Measurements from ENCODE around the gene NTPCR. TPM values are rescaled to one million over a fixed set of nuclear protein-coding genes. Genes with fewer than 3 reads are reported as not detected.

Gene NTPCR
- total RNA-seq, 1 experiment from 2014 or later = 49.1 TPM

GRCh38 chr1:233032916-233033315, 82.5 kb downstream of the NTPCR start:
- no peak for DNase-seq
- Histone ChIP-seq H3K4me3 (ENCODE audit: low read depth, low read length) (no peak overlapping the region), H3K4me1 (peaks cover 19% of the 10 kb centered on the region), H3K36me3 (ENCODE audit: control insufficient read depth, insufficient read depth, low read length) (no peaks in the 10 kb centered on the region), H3K9me3 (no peaks in the 10 kb centered on the region), H3K27me3 (replicated peaks; ENCODE audit: control insufficient read depth, insufficient read depth, low read length) (no peaks in the 10 kb centered on the region)
- no peak for TF ChIP-seq CTCF (IDR thresholded peaks at IDR 0.05; ENCODE audit: insufficient read depth in 1 of 2, low read depth in 1 of 2, low read length in 1 of 2, severe bottlenecking in 1 of 2, unreplicated experiment in 1 of 2)
- Mint-ChIP-seq H3K27me3 (ENCODE audit: insufficient read depth, unreplicated experiment) (no peaks in the 10 kb centered on the region), H3K27ac (ENCODE audit: unreplicated experiment) (no peak overlapping the region), H3K9me3 (ENCODE audit: unreplicated experiment) (no peaks in the 10 kb centered on the region), H3K4me3 (ENCODE audit: unreplicated experiment) (no peak overlapping the region), H3K4me1 (ENCODE audit: low read depth, unreplicated experiment) (peaks cover 10% of the 10 kb centered on the region), H3K36me3 (ENCODE audit: insufficient read depth, unreplicated experiment) (no peaks in the 10 kb centered on the region)
- CTCF ChIA-PET = no interaction called here
- no TSS peak for BruUV-seq (replicated peaks)
- POLR2A ChIA-PET = no interaction called here
- intact Hi-C loops (cut with micrococcal nuclease; ENCODE audit: unreplicated experiment) = loop anchor here (5.0 kb wide), 1 partner anchor 129 kb away; no protein-coding TSS in a partner anchor

- intact Hi-C loops (cut with micrococcal nuclease; ENCODE audit: unreplicated experiment) = loop anchor here (5.0 kb wide), 1 partner anchor 129 kb away; no protein-coding TSS in a partner anchor
- ChIA-PET POLR2A (no interaction called here), CTCF (no interaction called here)
- Mint-ChIP-seq H3K4me3 (ENCODE audit: unreplicated experiment) (no peak overlapping the region), H3K36me3 (ENCODE audit: insufficient read depth, unreplicated experiment) (no peaks in the 10 kb centered on the region), H3K27me3 (ENCODE audit: insufficient read depth, unreplicated experiment) (no peaks in the 10 kb centered on the region), H3K27ac (ENCODE audit: unreplicated experiment) (no peak overlapping the region), H3K9me3 (ENCODE audit: unreplicated experiment) (no peaks in the 10 kb centered on the region), H3K4me1 (ENCODE audit: low read depth, unreplicated experiment) (peaks cover 10% of the 10 kb centered on the region)
- Histone ChIP-seq H3K9me3 (no peaks in the 10 kb centered on the region), H3K4me3 (ENCODE audit: low read depth, low read length) (no peak overlapping the region), H3K36me3 (ENCODE audit: control insufficient read depth, insufficient read depth, low read length) (no peaks in the 10 kb centered on the region), H3K4me1 (peaks cover 24% of the 10 kb centered on the region), H3K27me3 (replicated peaks; ENCODE audit: control insufficient read depth, insufficient read depth, low read length) (no peaks in the 10 kb centered on the region)
- no peak for TF ChIP-seq CTCF (IDR thresholded peaks at IDR 0.05; ENCODE audit: insufficient read depth in 1 of 2, low read depth in 1 of 2, low read length in 1 of 2, severe bottlenecking in 1 of 2, unreplicated experiment in 1 of 2)
- no TSS peak for BruUV-seq (replicated peaks)
- DNase-seq = no peak
These were observed 83.0 kb downstream of the NTPCR start for GRCh38 chr1:233033361-233033760.

Other genes with a start within 250 kb of the NTPCR start
- not detected in 2 replicates for gene MAP10, start 145.2 kb upstream of the NTPCR start, total RNA-seq (2022)